AML-193 (cell line): ENCODE results near the gene TBC1D22A.
"Not testable (repeated sequence)": the region's sequence is repeated elsewhere in the genome, so short reads cannot be mapped to it uniquely, and the experiment has no call there.

Experiments
- DNase-seq, 2 experiments: peaks; one replicate each; lab custom pipeline; 2025; lab: John Stamatoyannopoulos, UW

The TBC1D22A gene

DNA sequence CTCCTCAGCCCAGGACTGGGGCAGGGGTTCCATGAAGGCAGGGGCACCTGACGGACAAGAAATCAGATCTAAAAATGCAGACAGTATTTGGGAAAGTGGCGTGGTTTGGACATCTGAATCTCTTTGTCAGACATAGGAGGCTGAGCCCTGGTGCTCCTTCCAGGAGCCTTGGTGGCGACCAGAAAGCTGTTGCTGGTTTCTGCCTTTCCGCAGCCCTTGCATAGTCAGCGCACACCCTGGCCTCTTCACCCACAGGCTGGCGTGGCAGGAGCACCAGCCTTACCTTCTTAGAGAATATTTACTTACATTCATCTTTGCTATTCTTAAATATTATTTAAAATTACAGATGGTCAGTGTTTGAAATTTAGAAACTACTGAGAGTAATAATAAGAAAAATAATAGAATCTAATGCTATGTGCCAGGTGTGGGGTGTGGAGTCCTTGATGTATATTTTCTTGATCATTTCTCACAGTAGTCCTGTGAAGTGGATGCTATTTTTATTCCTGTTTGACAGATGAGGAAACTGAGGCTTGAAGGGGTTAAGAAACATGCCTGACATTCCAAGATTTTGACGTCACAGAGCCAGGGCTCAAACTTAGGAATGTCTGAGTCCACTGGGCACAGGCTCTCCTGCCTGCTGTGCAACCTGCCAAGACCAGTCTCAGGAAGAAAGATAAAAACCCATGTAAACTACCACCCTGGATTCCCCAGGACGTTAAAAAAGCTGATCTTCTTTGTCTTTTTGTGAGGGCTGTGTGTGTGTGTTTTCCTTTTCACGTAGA lies 51.6 kb downstream of the TBC1D22A start:
- no peak for DNase-seq

DNA sequence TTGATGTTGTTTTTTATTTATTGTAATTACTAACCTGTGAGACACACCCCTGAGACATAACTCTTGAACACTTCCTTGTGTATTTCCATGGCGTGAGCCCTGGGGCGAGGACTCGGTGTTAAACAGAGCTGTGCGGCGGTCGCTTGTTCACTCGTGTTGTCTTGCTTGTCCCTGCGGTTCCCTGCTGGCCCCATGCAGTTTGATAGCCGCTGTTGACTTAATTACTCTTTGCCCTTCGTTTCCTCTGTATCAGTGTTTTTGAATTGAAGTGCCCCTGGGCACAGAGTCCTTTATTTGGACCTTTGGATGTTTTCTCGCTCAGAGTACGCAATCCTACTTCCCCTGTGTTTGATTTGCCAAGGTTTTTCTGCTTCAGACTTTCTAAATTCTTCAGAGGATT lies 52.7 kb downstream of the TBC1D22A start:
- DNase-seq = no peak

DNA sequence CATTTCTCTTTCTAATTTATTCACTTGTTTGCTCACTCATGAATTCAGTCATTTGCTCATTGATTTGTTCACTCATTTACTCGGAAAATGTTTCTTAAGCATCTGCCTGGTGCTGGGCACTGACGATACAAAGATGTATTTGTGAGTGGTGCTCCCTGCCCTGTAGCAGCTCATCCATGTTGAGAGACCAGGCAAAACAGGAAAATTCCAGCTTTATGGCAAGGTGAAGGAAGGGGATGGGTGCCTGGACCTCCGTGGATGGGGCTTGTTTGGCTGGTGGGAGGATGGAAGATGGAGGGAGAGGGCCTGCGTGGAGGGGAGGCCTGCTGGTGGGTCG lies 53.1 kb downstream of the TBC1D22A start:
- DNase-seq = no peak

DNA sequence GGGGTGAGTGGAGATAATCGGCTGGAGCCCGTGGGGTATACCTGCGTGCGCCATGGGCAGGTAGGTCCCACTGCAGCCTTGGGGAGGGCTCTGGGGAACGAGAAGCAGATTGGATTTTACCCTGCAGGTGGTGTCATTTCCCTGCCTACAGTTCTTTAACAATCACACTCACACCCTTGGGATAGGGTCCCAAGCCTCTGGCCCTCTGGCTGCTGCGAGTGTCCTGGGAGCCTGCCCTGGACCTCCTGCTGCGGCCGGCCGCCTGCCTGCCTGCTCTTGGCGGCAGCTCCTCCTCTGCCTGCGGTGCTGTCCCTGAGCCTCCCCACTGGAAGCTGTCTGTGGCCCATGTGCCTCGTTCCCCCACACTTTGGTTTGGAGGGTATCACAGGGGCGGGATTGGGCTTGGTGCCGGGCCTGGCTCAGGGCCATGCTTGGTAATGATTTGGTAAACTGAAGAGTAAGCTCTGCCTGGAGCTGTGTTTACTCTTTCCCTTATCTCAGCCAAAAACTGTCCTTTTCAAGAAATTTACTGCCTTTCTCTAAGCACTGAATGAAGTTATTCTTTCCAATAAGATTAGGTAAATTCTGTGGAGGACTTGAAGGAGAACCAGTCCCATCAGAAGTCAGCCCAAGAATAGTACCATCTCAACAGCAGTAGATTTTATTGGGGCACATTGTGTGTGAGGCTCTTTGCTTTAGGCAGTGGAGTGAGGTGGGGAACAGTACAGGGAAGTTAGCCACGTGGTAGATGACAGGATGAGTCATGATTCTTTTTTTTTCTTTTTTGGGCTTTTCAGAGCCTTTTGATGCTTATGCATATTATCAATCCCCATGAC lies 53.7 kb downstream of the TBC1D22A start:
- peak in 1 of 2 experiments; percentile 3 for DNase-seq

DNA sequence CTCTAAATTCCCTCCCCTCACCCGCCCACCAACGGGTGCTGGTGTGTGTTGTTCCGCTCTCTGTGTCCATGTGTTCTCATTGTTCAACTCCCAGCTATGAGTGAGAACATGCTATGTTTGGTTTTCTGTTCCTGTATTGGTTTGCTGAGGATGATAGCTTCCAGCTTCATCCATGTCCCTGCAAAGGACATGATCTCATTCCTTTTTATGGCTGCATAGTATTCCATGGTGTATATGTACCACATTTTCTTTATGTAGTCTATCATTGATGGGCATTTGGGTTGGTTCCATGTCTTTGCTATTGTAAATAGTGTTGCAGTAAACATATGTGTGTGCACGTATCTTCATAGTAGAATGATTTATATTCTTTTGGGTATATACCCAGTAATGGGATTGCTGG lies 54.9 kb downstream of the TBC1D22A start:
- DNase-seq = not testable (repeated sequence)

DNA sequence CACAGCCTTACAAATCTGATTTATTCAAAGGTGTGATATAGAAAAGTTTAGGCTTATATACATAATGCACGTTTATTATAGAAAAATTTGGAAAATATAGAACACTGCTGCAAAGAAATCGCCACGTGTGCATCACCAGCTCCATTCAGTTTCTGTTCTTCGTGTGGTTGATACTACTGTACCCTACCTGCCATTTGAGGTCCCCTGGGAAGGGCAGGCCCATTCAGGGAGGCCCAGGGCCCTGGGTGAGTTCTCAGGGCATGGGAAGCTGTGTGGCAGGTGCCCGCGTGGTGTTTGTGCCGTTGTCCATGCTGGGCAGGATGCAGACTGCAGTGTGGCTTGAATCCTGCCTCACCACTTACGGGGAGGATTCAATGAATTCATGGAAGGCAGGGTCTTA lies 60.8 kb downstream of the TBC1D22A start:
- DNase-seq = no peak

DNA sequence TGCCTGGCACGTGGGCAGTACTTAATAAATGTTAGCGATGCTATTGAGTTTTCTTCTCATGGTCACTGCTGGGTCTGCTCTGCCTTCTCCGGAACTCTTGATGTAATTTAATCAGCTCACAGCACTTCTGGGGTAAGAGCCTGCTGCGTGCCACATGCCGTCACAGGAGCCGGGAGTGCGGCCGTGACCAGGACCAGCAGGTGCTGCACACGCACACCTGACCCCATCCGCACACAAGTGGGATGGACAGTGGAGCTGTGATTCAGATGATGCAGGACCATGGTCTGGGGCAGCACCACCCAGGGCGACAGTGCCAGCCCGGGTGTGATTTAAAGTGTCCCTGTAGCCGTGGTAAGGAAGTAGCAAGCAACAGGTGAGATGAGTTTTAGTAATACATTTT lies 61.2 kb downstream of the TBC1D22A start:
- DNase-seq = no peak

DNA sequence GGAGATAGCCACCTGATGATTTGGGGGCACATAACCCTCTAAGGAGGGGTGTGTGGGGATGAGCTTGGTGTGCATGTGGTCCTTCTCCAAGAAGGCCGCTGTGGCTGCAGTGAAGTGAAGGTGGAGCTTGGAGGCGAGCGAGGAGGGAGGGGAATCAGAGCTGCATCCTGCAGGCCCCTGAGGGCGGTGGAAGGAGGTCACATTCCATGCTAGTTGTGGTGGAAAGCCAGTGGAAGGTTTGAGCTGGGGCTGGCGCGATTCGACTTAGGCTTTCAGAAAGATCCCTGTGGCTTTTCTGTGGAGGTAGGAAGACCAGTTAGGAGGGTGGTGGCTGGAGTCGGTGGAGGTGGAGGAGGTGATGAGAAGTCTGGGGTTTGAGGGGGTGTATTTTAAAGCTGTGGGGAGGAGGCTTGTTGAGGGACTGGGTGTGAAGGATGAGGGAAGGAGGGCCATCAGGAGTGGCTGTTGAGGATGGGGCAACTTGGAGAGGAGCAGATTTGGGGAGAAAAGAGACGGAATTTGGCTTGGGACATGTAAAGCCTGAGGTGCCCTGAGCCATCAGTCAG lies 62.0 kb downstream of the TBC1D22A start:
- DNase-seq = no peak

DNA sequence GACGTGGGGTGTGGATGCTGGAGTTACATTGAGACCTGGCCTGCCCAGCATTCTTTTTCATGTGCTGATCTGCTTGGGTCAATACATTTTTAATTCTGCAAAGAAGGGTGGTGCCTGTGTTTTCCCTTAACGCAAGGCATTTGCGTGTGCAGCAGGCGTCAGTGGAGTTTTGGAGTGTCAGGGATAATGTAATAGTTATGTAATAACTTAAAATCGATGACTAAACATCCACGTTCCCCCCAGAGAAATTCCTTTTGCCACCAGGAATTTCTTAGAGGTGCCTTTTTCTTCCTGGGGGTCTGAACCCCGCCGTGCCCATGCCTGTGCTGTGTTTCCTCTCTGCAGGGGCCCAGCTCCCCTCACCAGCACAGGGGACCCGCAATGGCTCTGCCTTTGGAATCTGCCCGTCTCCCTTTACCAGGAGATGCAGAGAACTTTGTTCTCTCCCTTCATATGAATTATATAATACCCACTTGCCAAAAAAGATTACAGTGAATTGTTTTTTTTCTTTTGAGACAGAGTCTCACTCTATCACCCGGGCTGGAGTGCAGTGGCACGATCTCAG lies 62.6 kb downstream of the TBC1D22A start:
- DNase-seq = no peak

DNA sequence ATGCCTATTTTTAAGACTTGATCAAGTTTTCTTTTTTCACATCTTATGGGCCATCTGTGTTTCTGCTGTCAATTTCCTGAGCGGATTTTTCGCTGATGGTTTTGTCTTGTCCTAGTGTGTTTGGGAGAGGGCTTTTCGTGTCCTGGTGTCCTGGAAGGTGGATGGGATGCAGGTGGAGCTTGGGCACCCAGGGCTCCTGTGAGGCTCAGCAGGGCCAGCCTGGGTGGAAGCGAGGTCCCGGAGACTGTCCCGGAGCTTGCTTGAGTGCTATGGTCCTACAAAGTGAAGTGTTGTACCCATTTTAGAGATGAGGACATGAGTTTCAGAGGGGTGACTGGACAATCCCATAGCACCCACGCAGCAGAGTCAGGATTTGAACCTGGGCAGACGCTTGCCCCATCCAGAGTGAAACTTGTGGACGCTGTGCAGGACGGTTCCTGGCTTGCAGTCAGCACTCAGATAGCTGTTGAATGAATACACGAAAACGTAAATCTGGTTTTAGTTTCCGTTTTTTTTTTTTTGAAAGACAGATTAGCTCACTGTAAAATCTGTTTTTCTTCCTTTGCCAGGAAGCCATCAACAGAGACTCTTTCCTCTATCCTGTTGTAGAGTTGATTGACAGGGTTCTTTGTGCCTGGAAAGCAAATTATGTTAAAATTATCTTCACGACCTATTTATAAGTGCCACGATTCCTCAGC lies 64.1 kb downstream of the TBC1D22A start:
- DNase-seq = no peak

DNA sequence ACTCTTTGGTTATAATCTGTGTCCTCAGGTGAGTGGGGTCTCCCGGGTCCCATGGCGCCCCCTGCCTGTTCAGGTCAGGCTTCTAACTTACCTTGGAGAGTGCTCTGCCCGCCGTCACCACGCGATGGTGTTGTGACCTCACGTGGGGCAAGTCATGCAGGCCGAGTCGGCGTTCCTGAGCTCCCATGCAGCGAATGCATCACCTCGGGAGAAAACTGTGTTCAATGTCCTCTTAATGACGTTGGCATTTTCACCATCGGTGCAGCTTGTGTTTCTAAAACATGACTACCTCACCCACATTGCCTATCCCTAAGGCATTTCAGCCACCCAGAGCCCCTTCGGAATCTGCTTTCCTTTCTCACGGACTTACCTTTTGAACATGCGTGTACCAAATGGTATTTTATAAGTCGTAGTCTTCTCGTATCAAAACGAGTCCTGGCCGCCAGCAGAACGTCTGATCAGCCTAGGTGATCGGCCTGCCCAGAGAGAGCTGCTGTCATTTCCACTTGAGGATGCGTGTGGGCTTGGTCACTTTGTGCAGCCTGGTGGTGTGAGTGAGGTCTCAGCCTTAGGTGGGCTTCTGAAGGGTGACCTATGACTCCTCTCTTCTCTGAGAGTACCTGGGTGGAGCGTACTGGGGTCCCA lies 64.8 kb downstream of the TBC1D22A start:
- DNase-seq = no peak

DNA sequence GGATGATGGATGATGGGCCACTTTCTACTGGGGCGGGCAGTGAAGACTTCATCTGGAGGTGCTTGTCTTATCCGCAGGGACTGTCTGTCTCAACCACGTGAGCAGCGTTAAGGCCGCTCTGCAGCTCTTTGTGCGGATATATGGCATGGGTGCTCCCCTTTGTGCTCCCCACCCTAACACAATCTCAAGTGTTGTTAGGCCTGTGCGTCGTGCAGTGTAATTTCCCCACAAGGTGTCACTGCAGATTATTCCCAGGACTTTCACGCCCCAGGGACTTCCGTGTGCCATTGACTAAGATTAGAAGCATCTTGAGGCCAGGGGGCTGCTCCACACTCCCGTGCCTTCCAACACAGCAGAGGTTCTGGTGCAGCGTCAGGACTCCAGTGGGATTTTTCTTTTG lies 65.3 kb downstream of the TBC1D22A start:
- DNase-seq = no peak

DNA sequence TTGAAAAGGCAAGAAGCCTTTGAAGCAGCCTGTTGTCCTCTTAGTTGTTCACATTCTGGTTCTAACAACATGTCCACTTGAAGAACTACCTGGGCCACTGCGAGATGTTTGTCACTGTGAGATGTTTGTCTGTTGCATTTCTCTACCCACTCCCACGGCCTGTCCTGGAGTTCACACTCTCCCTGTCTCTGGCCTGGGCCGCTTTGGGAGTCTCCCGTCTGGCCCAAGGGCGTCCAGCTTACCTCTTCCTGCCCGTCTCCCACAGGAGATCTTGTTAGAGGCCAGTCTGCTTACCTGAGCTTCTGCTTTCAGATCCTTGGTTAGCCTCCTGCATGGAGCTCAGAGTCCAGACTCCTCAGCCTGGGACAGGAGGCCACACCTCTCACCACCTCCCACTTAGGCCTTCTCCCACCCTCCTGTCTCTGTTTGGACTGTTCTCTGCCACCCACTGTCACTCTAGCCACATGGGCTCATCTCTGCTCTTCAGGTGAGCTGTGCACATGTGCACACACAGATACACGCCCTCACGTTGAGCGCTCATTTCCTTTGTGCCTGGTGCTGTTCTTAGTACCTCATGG lies 66.0 kb downstream of the TBC1D22A start:
- DNase-seq = no peak

DNA sequence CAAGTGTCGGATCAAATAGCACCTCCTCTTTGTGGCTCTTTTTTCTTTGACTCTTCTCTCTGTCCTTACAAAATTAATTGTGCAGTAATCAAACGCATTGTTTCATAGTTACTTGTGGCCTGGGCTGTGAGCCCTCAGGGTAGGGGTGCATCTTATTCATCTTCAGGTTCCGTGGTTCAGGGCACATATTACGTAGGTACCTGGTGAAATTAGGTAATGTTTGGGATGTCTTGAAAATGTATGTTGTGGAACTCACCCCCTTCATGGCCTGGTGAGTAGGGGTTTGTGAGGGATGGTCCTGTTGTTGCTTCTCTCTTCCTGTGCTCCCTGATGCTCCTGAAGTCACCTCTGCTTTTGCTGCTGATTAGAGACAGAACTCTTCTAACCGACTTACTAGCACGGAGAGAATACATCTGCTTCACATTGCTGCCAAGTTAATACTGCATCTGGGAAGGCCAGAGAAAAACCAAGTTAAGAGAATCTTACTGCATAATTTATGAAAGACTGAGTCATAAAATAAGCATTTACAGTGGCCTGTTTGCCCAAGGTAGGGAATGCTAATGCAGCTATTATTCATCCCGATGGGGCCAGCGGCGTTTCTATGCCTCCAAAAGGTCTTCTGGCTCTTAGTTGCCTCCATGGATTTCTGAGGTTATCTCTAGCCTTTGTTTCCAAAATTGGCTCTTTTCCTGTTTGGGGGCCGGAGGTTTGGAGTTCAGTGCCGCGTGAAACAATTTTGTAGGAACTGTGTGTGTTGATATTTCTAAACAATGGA lies 66.9 kb downstream of the TBC1D22A start:
- no peak for DNase-seq

DNA sequence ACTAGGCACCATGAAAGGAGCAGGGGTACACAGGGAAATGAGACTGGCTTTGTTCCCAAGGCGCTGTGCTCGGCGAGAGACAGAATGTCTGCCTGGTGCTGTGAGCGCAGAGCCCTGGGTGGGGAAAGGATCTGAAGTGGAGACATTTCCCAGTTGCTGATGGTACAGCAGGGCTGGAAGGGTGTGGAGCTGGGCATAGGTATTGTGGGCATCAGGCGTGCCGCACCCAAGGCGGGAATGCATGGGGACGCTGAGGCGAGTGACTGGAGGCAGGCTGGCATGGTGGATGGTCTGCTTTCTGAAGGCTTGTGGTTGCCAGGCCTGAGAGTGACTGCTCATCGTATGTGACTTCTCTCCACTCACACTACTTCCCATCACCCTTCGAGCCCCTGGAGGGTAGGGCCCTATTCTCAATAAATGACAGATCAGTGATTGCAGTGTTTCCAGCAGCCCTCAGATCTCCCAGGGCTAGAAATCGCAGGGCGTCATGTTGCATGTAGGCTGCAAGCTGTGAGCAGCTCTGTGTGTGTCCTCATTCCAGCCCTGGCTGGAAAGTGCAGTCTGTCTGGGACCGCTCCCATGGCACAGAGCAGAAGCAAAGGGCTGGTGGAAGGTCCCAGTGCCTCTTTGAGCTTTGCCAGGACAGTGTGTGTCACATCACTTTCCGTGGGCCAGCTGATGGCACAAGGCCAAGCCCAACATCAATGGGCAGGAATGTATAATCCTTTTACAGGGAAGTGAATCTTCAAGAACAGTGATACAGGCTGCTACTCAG lies 67.7 kb downstream of the TBC1D22A start:
- DNase-seq = no peak

DNA sequence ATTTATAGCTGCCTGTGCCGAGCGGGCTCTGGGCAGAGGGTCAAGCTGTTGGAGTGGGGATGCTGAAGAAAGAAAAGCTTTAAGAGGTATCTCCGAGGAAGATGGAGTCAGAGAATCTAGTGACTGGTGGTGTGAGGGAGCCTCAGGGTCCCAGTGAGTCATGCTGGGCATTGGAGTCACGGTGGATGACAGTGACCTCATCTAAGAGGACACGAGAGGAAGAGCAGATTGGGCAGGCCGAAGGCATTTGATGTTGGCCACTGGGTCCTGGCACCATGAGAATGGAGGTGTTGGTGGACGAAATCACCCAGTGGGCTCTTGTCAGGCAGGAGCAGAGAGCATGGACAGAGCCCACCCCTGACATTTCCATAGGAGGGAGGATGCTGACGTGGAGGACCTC lies 68.4 kb downstream of the TBC1D22A start:
- DNase-seq = no peak

DNA sequence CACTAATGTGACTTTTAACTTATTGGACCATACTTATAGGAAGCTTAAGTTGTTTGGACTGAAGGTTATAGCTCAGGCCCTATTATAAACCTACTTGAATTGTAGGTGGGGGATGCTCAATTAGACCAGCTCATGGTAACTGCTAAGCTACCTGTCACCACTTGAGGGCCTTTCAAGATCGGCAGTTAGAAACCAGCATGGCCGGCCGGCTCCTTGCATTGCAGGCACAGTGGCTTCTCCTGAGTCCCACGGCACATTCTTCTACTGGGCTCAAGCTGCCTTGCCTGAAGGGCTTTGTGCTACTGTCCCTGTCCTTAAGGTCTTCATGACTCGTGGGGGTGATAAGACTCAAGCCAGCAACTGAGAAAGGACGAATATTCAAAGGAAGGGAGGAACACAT lies 70.8 kb downstream of the TBC1D22A start:
- no peak for DNase-seq

DNA sequence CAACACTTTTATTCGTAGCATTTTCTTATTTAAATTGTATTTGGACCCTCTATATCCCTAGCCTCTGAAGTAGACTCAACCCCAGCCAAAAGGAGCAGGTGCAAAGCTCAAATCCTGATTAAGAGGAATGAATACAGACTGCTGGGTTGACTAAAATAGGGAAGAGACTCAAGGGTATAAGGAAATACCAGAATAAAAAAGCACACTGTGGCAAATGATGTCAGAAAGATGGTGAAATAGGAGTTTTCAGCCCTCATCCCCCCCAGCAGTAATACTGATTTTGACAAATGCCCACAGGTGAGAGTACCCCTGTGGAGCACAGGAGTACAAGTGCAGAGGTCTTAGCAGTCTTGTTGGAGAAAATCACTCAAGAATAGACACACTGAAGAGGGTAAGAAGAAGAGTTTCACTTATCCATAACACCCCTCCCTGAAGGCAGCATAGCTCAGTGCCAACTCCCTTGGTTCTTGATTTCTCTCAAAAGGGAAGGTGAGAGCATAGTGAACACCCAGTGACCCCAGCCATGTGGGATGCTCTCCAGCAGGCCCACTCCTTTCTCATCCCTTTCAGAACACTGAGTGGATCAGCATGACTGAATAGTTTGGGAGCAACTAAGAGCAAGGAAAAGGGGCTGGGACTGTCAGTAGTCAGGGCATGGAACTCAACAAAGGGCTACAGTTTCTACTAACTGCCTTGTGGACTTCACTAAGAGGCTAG lies 71.7 kb downstream of the TBC1D22A start:
- no peak for DNase-seq

DNA sequence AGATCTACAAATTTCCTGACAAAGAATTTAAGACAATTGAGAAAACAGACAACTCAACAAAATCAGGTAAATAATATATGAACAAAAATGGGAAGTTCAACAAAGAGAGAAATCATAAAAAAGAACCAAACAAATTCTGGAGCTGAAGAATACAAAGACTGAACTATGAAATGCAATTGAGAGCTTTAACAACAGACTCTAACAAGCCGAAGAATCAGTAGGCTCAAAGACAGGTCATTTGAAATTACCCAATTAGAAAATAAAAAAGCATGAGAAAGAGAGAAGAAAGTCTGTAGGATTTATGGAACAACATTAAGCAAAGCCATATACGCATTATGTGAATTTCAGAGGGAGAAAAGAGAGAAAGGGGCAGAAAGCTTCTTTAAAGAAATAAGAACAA lies 72.8 kb downstream of the TBC1D22A start:
- no peak for DNase-seq
